HepG2 (cell line): Measurements from ENCODE around the gene RAB24. TPM values are rescaled to one million over a fixed set of nuclear protein-coding genes. Genes with fewer than 3 reads are reported as not detected.

Experiments used
- HNF4G ChIP-seq, 2 experiments: sonication (generic) in 1 of 2; formaldehyde crosslinking in 1 of 2; IDR thresholded peaks; 2 replicates each; pipeline versions ENCODE4 v1.4.0 to v1.6.1; 2011 to 2020; ENCODE audit warnings: borderline replicate concordance in 2 of 2, low read depth in 2 of 2, mild to moderate bottlenecking in 2 of 2, low read length in 1 of 2, missing genetic modification reagents in 1 of 2, moderate library complexity in 1 of 2
- HNRNPH1 ChIP-seq: fragments of 200-400 bp; formaldehyde crosslinking; optimal IDR thresholded peaks from 2 replicates; pipeline ENCODE3; 2017; ENCODE audit warnings: mild to moderate bottlenecking, low read depth, low read length
- HNRNPK ChIP-seq: fragments of 200-400 bp; formaldehyde crosslinking; IDR thresholded peaks from 2 replicates; pipeline ENCODE4 v1.6.1; 2018; ENCODE audit warnings: low read length, low read depth, moderate library complexity, mild to moderate bottlenecking; ENCODE audit not compliant: poor library complexity, severe bottlenecking
- IRF2 ChIP-seq: IDR thresholded peaks from 2 replicates; pipeline ENCODE4 v1.6.1; 2018; ENCODE audit warnings: missing genetic modification reagents, missing compliant biosample characterization
- NRL ChIP-seq: sonication (generic); formaldehyde crosslinking; IDR thresholded peaks from 2 replicates; pipeline ENCODE4 v1.5.0; 2020; ENCODE audit warnings: missing genetic modification reagents, mild to moderate bottlenecking, moderate library complexity, borderline replicate concordance
- PHB2 ChIP-seq: fragments of 450-650 bp; IDR thresholded peaks from 2 replicates; pipeline ENCODE4 v1.6.1; 2018; ENCODE audit not compliant: partially characterized antibody
- RBFOX2 ChIP-seq: fragments of 200-400 bp; formaldehyde crosslinking; IDR thresholded peaks from 2 replicates; pipeline ENCODE4 v1.6.1; 2017; ENCODE audit warnings: low read depth, mild to moderate bottlenecking, low read length
- RORA ChIP-seq: sonication (generic); formaldehyde crosslinking; IDR thresholded peaks from 2 replicates; pipeline ENCODE4 v1.5.0; 2020; ENCODE audit warnings: mild to moderate bottlenecking, missing genetic modification reagents, moderate library complexity
- SIX1 ChIP-seq: sonication (generic); formaldehyde crosslinking; IDR thresholded peaks from 2 replicates; pipeline ENCODE4 v1.4.0; 2020; ENCODE audit warnings: missing genetic modification reagents, borderline replicate concordance
- SRY ChIP-seq: sonication (generic); formaldehyde crosslinking; IDR thresholded peaks from 2 replicates; pipeline ENCODE4 v1.8.0; 2022; ENCODE audit warnings: mild to moderate bottlenecking, missing genetic modification reagents
- ZBTB1 ChIP-seq: sonication (generic); formaldehyde crosslinking; IDR thresholded peaks from 2 replicates; pipeline ENCODE4 v1.4.0; 2020; ENCODE audit warnings: missing genetic modification reagents, borderline replicate concordance
- ZBTB8A ChIP-seq: sonication (generic); formaldehyde crosslinking; IDR thresholded peaks from 2 replicates; pipeline ENCODE4 v1.4.0; 2020; ENCODE audit warnings: mild to moderate bottlenecking, low read depth, missing genetic modification reagents, borderline replicate concordance
- ZFP1 ChIP-seq: IDR thresholded peaks from 2 replicates; pipeline ENCODE4 v1.6.1; 2016
- ZNF317 ChIP-seq: sonication (generic); formaldehyde crosslinking; IDR thresholded peaks from 2 replicates; pipeline ENCODE4 v1.5.0; 2020; ENCODE audit warnings: mild to moderate bottlenecking, missing genetic modification reagents
- ZNF343 ChIP-seq: sonication (generic); formaldehyde crosslinking; IDR thresholded peaks from 2 replicates; pipeline ENCODE4 v1.4.0; 2020; ENCODE audit warnings: mild to moderate bottlenecking, missing genetic modification reagents
- ZNF577 ChIP-seq: sonication (generic); formaldehyde crosslinking; IDR thresholded peaks from 2 replicates; pipeline ENCODE4 v1.4.0; 2020; ENCODE audit warnings: mild to moderate bottlenecking, low read depth, missing genetic modification reagents, borderline replicate concordance
- ZNF775 ChIP-seq: sonication (generic); formaldehyde crosslinking; IDR thresholded peaks from 2 replicates; pipeline ENCODE4 v1.4.0; 2020; ENCODE audit warnings: missing genetic modification reagents, mild to moderate bottlenecking, moderate library complexity, borderline replicate concordance
- polyA plus RNA-seq, 8 experiments: library from polyadenylated mRNA; depleted of rRNA in 3 of 8; stranded (reverse) in 7 of 8; unstranded in 1 of 8; fragments of >200 nt; fragmentation: Illumina TruSeq in 4 of 8; extraction: Trizol in 4 of 8; gene quantifications; 2 replicates each; pipeline versions ENCODE4 v1.2.1 to v1.2.3, GENCODE V29; 2011 to 2016; ENCODE audit warnings: low read depth in 4 of 8, missing spikeins in 1 of 8, mixed read lengths in 1 of 8; ENCODE audit not compliant: insufficient read depth in 1 of 8
- total RNA-seq, 5 experiments: library from RNA; depleted of rRNA; stranded (reverse); fragments of >200 nt; fragmentation: Illumina TruSeq; extraction: Trizol; gene quantifications; 2 replicates each; pipeline ENCODE4 v1.2.3, GENCODE V29; 2016; ENCODE audit warnings: low read depth in 1 of 5
- TF ChIP-seq, protein P1 (sequence below): sonication (generic); formaldehyde crosslinking; IDR thresholded peaks from 2 replicates; pipeline ENCODE4 v1.4.0; 2020; ENCODE audit warnings: missing genetic modification reagents, borderline replicate concordance
- TF ChIP-seq, protein P2 (sequence below): sonication (generic); formaldehyde crosslinking; IDR thresholded peaks from 2 replicates; pipeline ENCODE4 v1.4.0; 2020; ENCODE audit warnings: missing genetic modification reagents, borderline replicate concordance
- TF ChIP-seq, protein P3 (sequence below): IDR thresholded peaks from 2 replicates; pipeline ENCODE4 v1.6.1; 2012; ENCODE audit warnings: low read depth, low read length, improper control_type of control experiment
- TF ChIP-seq, protein P4 (sequence below): sonication (generic); formaldehyde crosslinking; IDR thresholded peaks from 2 replicates; pipeline ENCODE4 v1.8.0; 2022; ENCODE audit warnings: missing genetic modification reagents, low read depth, mild to moderate bottlenecking, borderline replicate concordance

RAB24 gene
- total and polyA plus RNA-seq, 2 of the 13 experiments (the other 11 are each of a cell fraction or from before 2014, with no cell fraction given), result 22.9 to 63.7 TPM

DNA sequence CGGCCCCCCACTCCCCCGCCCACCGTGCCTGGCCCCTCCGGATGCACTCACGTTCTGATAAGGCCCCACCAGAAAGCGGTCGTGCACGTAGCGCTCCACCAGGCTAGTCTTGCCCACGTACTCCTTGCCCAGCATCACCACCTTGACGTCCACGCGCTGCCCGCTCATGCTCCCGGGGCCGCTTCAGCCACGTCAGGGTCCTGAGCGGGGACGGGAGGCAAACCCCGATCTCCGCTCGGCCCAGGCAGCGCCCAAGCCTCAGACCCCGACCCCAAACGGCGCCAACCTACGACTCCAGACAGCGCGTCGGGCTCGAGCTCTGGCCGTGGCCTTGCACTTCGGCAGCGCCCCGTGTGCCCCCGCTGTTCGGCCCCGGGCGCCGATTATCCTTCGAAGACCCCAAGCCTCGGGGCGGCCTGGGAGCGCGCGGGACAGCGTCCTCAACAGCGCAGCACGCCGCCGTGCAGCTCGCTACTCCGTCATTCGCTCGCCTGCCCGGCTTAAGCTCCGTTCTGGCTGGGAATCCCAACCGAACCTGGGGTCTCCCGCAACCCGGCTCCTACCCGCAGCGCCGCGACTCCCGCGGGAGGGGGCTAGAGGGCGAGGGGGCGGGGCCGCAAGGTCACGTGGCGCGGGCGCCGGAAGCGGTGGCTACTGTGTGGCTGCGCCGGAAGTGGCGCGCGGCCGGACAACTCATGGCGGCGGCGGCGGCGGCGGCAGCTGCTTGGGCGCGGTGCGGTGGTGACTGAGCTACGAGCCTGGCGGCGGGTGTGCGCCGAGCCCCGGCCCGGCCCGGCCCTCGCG lies at the start of gene RAB24, which contains the start of gene PRELID1 (continued):
- TF ChIP-seq, protein P1, sequence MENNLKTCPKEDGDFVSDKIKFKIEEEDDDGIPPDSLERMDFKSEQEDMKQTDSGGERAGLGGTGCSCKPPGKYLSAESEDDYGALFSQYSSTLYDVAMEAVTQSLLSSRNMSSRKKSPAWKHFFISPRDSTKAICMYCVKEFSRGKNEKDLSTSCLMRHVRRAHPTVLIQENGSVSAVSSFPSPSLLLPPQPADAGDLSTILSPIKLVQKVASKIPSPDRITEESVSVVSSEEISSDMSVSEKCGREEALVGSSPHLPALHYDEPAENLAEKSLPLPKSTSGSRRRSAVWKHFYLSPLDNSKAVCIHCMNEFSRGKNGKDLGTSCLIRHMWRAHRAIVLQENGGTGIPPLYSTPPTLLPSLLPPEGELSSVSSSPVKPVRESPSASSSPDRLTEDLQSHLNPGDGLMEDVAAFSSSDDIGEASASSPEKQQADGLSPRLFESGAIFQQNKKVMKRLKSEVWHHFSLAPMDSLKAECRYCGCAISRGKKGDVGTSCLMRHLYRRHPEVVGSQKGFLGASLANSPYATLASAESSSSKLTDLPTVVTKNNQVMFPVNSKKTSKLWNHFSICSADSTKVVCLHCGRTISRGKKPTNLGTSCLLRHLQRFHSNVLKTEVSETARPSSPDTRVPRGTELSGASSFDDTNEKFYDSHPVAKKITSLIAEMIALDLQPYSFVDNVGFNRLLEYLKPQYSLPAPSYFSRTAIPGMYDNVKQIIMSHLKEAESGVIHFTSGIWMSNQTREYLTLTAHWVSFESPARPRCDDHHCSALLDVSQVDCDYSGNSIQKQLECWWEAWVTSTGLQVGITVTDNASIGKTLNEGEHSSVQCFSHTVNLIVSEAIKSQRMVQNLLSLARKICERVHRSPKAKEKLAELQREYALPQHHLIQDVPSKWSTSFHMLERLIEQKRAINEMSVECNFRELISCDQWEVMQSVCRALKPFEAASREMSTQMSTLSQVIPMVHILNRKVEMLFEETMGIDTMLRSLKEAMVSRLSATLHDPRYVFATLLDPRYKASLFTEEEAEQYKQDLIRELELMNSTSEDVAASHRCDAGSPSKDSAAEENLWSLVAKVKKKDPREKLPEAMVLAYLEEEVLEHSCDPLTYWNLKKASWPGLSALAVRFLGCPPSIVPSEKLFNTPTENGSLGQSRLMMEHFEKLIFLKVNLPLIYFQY (CRISPR knock-in tag), result no peak; the same call in 1 of the 2 replicates
- TF ChIP-seq ZBTB8A (CRISPR knock-in tag) (peak; percentile 74; the same call in 1 of the 2 replicates), ZNF775 (CRISPR knock-in tag) (0 out of 2 replicates have a peak, but pooled peaks have one; percentile 76), ZNF577 (CRISPR knock-in tag) (no peak), RBFOX2 (peak; percentile 91), ZBTB1 (CRISPR knock-in tag) (0 out of 2 replicates have a peak, but pooled peaks have one; percentile 25), HNRNPK (peak; percentile 12), HNF4G (IDR thresholded peaks at IDR 0.05; ENCODE audit: borderline replicate concordance, low read depth, low read length) (no peak), HNF4G (CRISPR knock-in tag; IDR thresholded peaks at IDR 0.05; ENCODE audit: borderline replicate concordance, low read depth) (no peak), PHB2 (no peak), ZNF343 (peak; percentile 91), SRY (CRISPR knock-in tag) (peak; percentile 86; the same call in 1 of the 2 replicates), IRF2 (peak; percentile 76; the same call in 1 of the 2 replicates), ZNF317 (CRISPR knock-in tag) (peak; percentile 79), HNRNPH1 (no peak), RORA (CRISPR knock-in tag) (no peak), SIX1 (CRISPR knock-in tag) (no peak), ZFP1 (no peak), NRL (peak; percentile 86)
- TF ChIP-seq, protein P2, sequence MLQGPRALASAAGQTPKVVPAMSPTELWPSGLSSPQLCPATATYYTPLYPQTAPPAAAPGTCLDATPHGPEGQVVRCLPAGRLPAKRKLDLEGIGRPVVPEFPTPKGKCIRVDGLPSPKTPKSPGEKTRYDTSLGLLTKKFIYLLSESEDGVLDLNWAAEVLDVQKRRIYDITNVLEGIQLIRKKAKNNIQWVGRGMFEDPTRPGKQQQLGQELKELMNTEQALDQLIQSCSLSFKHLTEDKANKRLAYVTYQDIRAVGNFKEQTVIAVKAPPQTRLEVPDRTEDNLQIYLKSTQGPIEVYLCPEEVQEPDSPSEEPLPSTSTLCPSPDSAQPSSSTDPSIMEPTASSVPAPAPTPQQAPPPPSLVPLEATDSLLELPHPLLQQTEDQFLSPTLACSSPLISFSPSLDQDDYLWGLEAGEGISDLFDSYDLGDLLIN, result no peak
- TF ChIP-seq, protein P3, sequence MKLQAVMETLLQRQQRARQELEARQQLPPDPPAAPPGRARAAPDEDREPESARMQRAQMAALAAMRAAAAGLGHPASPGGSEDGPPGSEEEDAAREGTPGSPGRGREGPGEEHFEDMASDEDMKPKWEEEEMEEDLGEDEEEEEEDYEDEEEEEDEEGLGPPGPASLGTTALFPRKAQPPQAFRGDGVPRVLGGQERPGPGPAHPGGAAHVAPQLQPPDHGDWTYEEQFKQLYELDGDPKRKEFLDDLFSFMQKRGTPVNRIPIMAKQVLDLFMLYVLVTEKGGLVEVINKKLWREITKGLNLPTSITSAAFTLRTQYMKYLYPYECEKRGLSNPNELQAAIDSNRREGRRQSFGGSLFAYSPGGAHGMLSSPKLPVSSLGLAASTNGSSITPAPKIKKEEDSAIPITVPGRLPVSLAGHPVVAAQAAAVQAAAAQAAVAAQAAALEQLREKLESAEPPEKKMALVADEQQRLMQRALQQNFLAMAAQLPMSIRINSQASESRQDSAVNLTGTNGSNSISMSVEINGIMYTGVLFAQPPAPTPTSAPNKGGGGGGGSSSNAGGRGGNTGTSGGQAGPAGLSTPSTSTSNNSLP, result no peak
- TF ChIP-seq, protein P4, sequence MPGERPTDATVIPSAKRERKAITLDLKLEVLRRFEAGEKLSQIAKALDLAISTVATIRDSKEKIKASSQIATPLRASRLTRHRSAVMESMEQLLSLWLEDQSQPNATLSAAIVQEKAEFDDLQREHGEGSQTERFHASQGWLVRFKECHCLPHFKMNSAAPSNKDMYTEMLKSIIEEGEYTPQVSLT, result no peak; the same call in 1 of the 2 replicates
